Measurements from ENCODE around the gene MREG. TPM values are rescaled to one million over a fixed set of nuclear protein-coding genes. Genes with fewer than 3 reads are reported as not detected.

Gene MREG
- total and polyA plus RNA-seq, 2 experiments from 2014 or later, result 19.4 to 25.3 TPM

GRCh38 chr2:215948051-215948450, 65.3 kb downstream of the MREG start:
- H3K36me3 Mint-ChIP-seq (ENCODE audit: low read depth), result peaks cover 26% of the 10 kb centered on the region
- Histone ChIP-seq H2AFZ (no peak overlapping the region), H3F3A (replicated peaks; ENCODE audit: low read depth) (no peaks in the 10 kb centered on the region), H3K9me2 (ENCODE audit: insufficient read depth) (no peaks in the 10 kb centered on the region), H3K4me3 (no peak overlapping the region), H3K27ac (ENCODE audit: low read depth) (no peak overlapping the region), H4K20me1 (replicated peaks; ENCODE audit: insufficient read depth) (no peaks in the 10 kb centered on the region; the same call in 1 of the 2 replicates), H3K36me3 (ENCODE audit: insufficient read depth) (peaks cover 3% of the 10 kb centered on the region; the same call in 1 of the 2 replicates), H3K79me2 (replicated peaks; ENCODE audit: insufficient read depth) (no peaks in the 10 kb centered on the region), H3K4me2 (no peak overlapping the region), H3K27me3 (ENCODE audit: insufficient read depth) (no peaks in the 10 kb centered on the region), H3K4me1 (ENCODE audit: insufficient read depth) (no peaks in the 10 kb centered on the region)
- ATAC-seq (no peak), DNase-seq (ENCODE audit: low spot score) (no peak)
- H3K4me1 Mint-ChIP-seq, result peaks cover 4% of the 10 kb centered on the region; the same call in 2 of the 3 replicates
- H3K27me3 Mint-ChIP-seq (ENCODE audit: insufficient read depth, low read depth, poor library complexity), result peaks cover 2% of the 10 kb centered on the region
- H3K9me3 Mint-ChIP-seq, result no peaks in the 10 kb centered on the region
- H3K27ac Mint-ChIP-seq, result no peak overlapping the region
- TF ChIP-seq EZH2phosphoT487 (IDR thresholded peaks at IDR 0.05; ENCODE audit: unreplicated experiment), result no peak
- no peak for TF ChIP-seq ZNF462 (CRISPR knock-in tag; IDR thresholded peaks at IDR 0.05)
- no peak for TF ChIP-seq CTCF (conservative IDR thresholded peaks at IDR 0.05; ENCODE audit: low read depth in 2 of 2)
- TF ChIP-seq EZH2 (IDR thresholded peaks at IDR 0.05; ENCODE audit: low read depth, unreplicated experiment), result no peak
- no peak for TF ChIP-seq ZNF114 (CRISPR knock-in tag; IDR thresholded peaks at IDR 0.05)
- no peak for TF ChIP-seq REST (IDR thresholded peaks at IDR 0.05; ENCODE audit: unreplicated experiment)
- no peak for TF ChIP-seq POLR2AphosphoS5 (IDR thresholded peaks at IDR 0.05; ENCODE audit: low read depth)
- TF ChIP-seq STAT1 (IDR thresholded peaks at IDR 0.05; ENCODE audit: unreplicated experiment), result no peak
- no peak for TF ChIP-seq JUNB (IDR thresholded peaks at IDR 0.05; ENCODE audit: unreplicated experiment)
- no peak for TF ChIP-seq ETS1 (IDR thresholded peaks at IDR 0.05)
- TF ChIP-seq NANOG (IDR thresholded peaks at IDR 0.05; ENCODE audit: borderline replicate concordance), result no peak
- TF ChIP-seq CREB1 (CRISPR knock-in tag; IDR thresholded peaks at IDR 0.05; ENCODE audit: low read depth), result no peak
- TF ChIP-seq ZNF331 (CRISPR knock-in tag; IDR thresholded peaks at IDR 0.05; ENCODE audit: low read depth), result no peak
- H3K4me3 Mint-ChIP-seq, result no peak overlapping the region

Data from GM23338 (cell line).